Measurements from ENCODE around the gene PLK5. TPM values are rescaled to one million over a fixed set of nuclear protein-coding genes. Genes with fewer than 3 reads are reported as not detected.

The PLK5 gene
- total RNA-seq, 4 donors from 2014 or later = not detected

GRCh38 chr19:1567116-1567847 lies 43.4 kb downstream of the PLK5 start:
- Histone ChIP-seq H3K27ac (peak overlapping the region; percentile 68 to 86 (median 80)), H3K36me3 (no peaks in the 10 kb centered on the region), H3K9me3 (no peaks in the 10 kb centered on the region), H3K27me3 (no peaks in the 10 kb centered on the region), H3K4me3 (peak overlapping the region; percentile 49 to 84 (median 60)), H3K4me1 (peaks cover 0 to 17% (median 9%) of the 10 kb centered on the region in 4 donors)
- DNase-seq = peak in 1 of 3 donors; percentile 66
- TF ChIP-seq CTCF (IDR thresholded peaks at IDR 0.05) (no peak), POLR2A (IDR thresholded peaks at IDR 0.05) (no peak)

- Histone ChIP-seq H3K36me3 (no peaks in the 10 kb centered on the region), H3K9me3 (no peaks in the 10 kb centered on the region), H3K27ac (peak overlapping the region in 1 of 4 donors; percentile 86), H3K27me3 (no peaks in the 10 kb centered on the region), H3K4me3 (peak overlapping the region in 3 of 4 donors; percentile 52 to 84 (median 68)), H3K4me1 (peaks cover 0 to 17% (median 9%) of the 10 kb centered on the region in 4 donors)
- TF ChIP-seq CTCF (IDR thresholded peaks at IDR 0.05) (no peak), POLR2A (IDR thresholded peaks at IDR 0.05) (no peak)
- DNase-seq = no peak
These were observed 44.0 kb downstream of the PLK5 start for GRCh38 chr19:1567848-1568227.

DNA sequence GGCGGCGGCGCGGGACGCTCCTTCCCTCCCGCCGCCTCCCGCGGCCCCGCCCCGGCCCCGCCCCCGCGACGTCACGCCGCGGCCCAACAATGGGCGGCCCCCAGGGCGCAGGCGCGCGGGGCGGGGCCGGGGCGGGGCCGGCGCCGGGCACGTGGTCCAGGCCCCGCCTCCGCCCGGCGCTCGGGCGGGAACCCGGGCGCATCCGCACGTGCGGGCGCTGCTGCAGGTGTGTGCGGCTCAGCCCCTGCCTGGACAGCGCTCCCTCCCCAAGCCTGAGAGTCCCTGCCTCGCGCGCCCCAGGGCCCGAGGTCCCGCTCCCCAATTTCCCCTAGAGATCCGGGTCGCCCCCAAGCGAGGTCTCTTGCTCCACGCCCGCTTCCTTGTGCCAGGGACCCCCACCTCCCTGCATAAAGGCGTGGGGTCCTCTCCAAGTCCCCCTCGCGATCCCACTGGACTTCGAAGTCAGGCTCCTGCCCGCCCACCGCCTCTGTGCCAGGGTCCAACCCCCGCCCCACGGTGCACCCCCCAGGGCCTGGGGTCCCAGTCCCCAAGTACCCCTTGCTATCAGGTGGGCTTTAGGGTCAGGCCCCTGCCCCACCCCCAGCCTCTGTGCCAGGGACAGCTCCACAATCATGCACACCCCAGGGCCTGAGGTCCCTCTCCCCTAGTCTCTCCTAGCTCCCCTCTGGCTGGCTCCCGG lies 44.6 kb downstream of the PLK5 start, which contains the start of gene MEX3D:
MEX3D (minus strand) TSS at position 6 of the 700 bp plus-strand sequence. CDS start 267 bp downstream, outside the sequence.
- peak within 1 kb of the TSS; percentile 68 to 86 (median 80) for H3K27ac ChIP-seq

DNA sequence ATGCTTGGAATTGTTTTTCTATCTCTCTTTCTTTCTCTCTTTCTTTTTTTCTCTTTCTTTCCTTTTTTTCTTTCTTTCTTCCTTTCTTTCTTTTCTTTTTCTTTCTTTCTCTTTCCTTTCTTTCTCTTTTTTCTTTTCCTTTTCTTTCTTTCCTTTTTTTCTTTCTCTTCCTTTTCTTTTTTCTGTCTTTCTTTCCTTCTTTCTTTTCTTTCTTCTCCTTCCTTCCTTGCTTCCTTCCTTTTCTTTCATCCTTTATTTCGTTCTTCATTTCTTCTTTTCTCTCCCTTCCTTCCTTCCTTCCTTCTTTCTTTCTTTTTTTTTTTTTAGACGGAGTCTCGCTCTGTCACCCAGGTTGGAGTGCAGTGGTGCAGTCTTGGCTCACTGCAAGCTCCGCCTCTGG lies 46.1 kb downstream of the PLK5 start:
- TF ChIP-seq CTCF (IDR thresholded peaks at IDR 0.05) = no peak
- TF ChIP-seq POLR2A (IDR thresholded peaks at IDR 0.05) = no peak
- Histone ChIP-seq H3K36me3 (no peaks in the 10 kb centered on the region), H3K9me3 (no peaks in the 10 kb centered on the region), H3K4me3 (no peak overlapping the region), H3K27me3 (no peaks in the 10 kb centered on the region), H3K27ac (no peak overlapping the region), H3K4me1 (peaks cover 0 to 17% (median 9%) of the 10 kb centered on the region in 4 donors)
- no peak for DNase-seq

More for the DNA sequence above, 44.6 kb downstream of the PLK5 start, which contains the start of gene MEX3D:
- no peaks in the 10 kb centered on the region for H3K36me3 ChIP-seq
- no peaks in the 10 kb centered on the region for H3K9me3 ChIP-seq
- no peaks in the 10 kb centered on the region for H3K27me3 ChIP-seq
- DNase-seq = peak; percentile 82 to 90 (median 85)
- no peak for TF ChIP-seq POLR2A (IDR thresholded peaks at IDR 0.05)
- no peak for TF ChIP-seq CTCF (IDR thresholded peaks at IDR 0.05)
- H3K4me1 ChIP-seq = peaks cover 0 to 17% (median 9%) of the 10 kb centered on the region in 4 donors
- peak within 1 kb of the TSS; percentile 49 to 84 (median 60) for H3K4me3 ChIP-seq

DNA sequence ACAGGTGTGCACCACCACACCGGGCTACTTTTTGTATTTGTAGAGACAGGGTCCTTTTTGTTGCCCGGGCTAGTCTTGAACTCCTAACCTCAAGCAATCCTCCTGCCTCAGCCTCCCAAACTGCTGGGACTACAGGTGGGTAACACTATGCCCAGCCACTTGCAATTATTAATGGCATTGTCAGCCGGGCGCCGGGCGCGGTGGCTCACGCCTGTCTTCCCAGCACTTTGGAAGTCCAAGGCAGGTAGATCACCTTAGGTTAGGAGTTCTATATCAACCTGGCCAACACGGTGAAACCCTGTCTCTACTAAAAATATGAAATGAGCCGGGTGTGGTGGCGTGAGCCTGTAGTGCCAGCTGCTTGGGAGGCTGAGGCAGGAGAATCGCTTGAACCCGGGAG lies 47.0 kb downstream of the PLK5 start:
- TF ChIP-seq POLR2A (IDR thresholded peaks at IDR 0.05) = no peak
- no peak for TF ChIP-seq CTCF (IDR thresholded peaks at IDR 0.05)
- no peak for DNase-seq
- Histone ChIP-seq H3K9me3 (no peaks in the 10 kb centered on the region), H3K4me1 (peaks cover 0 to 15% (median 7%) of the 10 kb centered on the region in 4 donors), H3K36me3 (no peaks in the 10 kb centered on the region), H3K27ac (no peak overlapping the region), H3K4me3 (no peak overlapping the region), H3K27me3 (no peaks in the 10 kb centered on the region)
